CD14-positive monocyte (primary cell): ENCODE data around the gene BATF. TPM values are rescaled to one million over a fixed set of nuclear protein-coding genes. Genes with fewer than 3 reads are reported as not detected.

Source experiments
- DNase-seq, 3 donors: peaks; one replicate each; pipeline ENCODE4 v3.0.0-alpha.2; 2011 to 2022
- H2AFZ ChIP-seq: 2 replicates; pipeline ENCODE4 v1.6.0; 2012; ENCODE audit warnings: mild to moderate bottlenecking, low read depth, low read length, inconsistent platforms; ENCODE audit not compliant: insufficient read depth, poor library complexity, severe bottlenecking
- H3K27ac ChIP-seq, 2 donors: 1 replicate in 1 of 2; 2 replicates in 1 of 2; pipeline ENCODE4 v1.5.1; 2012 to 2013; ENCODE audit warnings: low read length in 2 of 2, control low read depth in 1 of 2, inconsistent platforms in 1 of 2, low read depth in 1 of 2, mild to moderate bottlenecking in 1 of 2
- H3K27me3 ChIP-seq, 2 donors: one replicate each; pipeline versions ENCODE4 v1.6.0 to v1.6.1; 2011 to 2013; ENCODE audit warnings: low read length in 2 of 2; ENCODE audit not compliant: control insufficient read depth in 2 of 2, insufficient read depth in 2 of 2
- H3K36me3 ChIP-seq, 2 donors: replicated peaks in 1 of 2; 1 replicate in 1 of 2; 2 replicates in 1 of 2; pipeline versions ENCODE4 v1.5.1 to v1.6.1; 2012 to 2013; ENCODE audit warnings: low read length in 2 of 2, control low read depth in 1 of 2, inconsistent platforms in 1 of 2, mild to moderate bottlenecking in 1 of 2; ENCODE audit not compliant: insufficient read depth in 2 of 2, control insufficient read depth in 1 of 2
- H3K4me1 ChIP-seq, 2 donors: 1 replicate in 1 of 2; 2 replicates in 1 of 2; pipeline versions ENCODE4 v1.5.1 to v1.6.1; 2012 to 2013; ENCODE audit warnings: low read length in 2 of 2, control low read depth in 1 of 2, inconsistent platforms in 1 of 2, mild to moderate bottlenecking in 1 of 2, moderate library complexity in 1 of 2; ENCODE audit not compliant: insufficient read depth in 2 of 2, control insufficient read depth in 1 of 2
- H3K4me2 ChIP-seq: replicated peaks from 2 replicates; pipeline ENCODE3; 2012; ENCODE audit warnings: low read length, moderate library complexity, mild to moderate bottlenecking; ENCODE audit not compliant: poor library complexity, severe bottlenecking; ENCODE audit errors: extremely low read depth
- H3K4me3 ChIP-seq, 3 experiments: fragments of 200-600 bp in 1 of 3; sonication (generic) in 1 of 3; replicated peaks in 1 of 3; 1 replicate in 2 of 3; 2 replicates in 1 of 3; pipeline ENCODE4 v1.5.1; 2011 to 2013; ENCODE audit warnings: low read length in 3 of 3, mild to moderate bottlenecking in 3 of 3, control low read depth in 2 of 3, low read depth in 2 of 3, inconsistent platforms in 1 of 3, moderate library complexity in 1 of 3
- H3K79me2 ChIP-seq: 2 replicates; pipeline ENCODE4 v1.6.0; 2012; ENCODE audit warnings: mild to moderate bottlenecking, control low read depth, inconsistent platforms, low read length, moderate library complexity; ENCODE audit not compliant: insufficient read depth
- H3K9ac ChIP-seq: 2 replicates; pipeline ENCODE4 v1.6.0; 2017; ENCODE audit warnings: low read length, mild to moderate bottlenecking; ENCODE audit not compliant: insufficient read depth, poor library complexity, severe bottlenecking
- H3K9me3 ChIP-seq, 2 donors: replicated peaks in 1 of 2; 1 replicate in 1 of 2; 2 replicates in 1 of 2; pipeline versions ENCODE4 v1.5.1 to v1.6.1; 2012 to 2013; ENCODE audit warnings: low read length in 2 of 2, control low read depth in 1 of 2; ENCODE audit not compliant: control insufficient read depth in 1 of 2, insufficient read depth in 1 of 2
- H4K20me1 ChIP-seq: 2 replicates; pipeline ENCODE4 v1.6.0; 2012; ENCODE audit warnings: mild to moderate bottlenecking, low read length, control low read depth, moderate library complexity; ENCODE audit not compliant: insufficient read depth
- H3K27ac Mint-ChIP-seq, 7 donors: one replicate each; pipeline ENCODE4 v1.8.0; 2020; ENCODE audit warnings: mild to moderate bottlenecking in 7 of 7, mixed read lengths in 7 of 7, moderate library complexity in 6 of 7, inconsistent platforms in 2 of 7
- H3K27me3 Mint-ChIP-seq, 3 donors: one replicate each; pipeline ENCODE4 v1.8.0; 2021 to 2022; ENCODE audit warnings: low read depth in 3 of 3, mild to moderate bottlenecking in 3 of 3, mixed read lengths in 3 of 3, moderate library complexity in 3 of 3, inconsistent platforms in 1 of 3
- H3K36me3 Mint-ChIP-seq, 2 donors: one replicate each; pipeline ENCODE4 v1.8.0; 2020; ENCODE audit warnings: mixed read lengths in 2 of 2, inconsistent platforms in 1 of 2, mild to moderate bottlenecking in 1 of 2
- H3K4me1 Mint-ChIP-seq: one replicate; pipeline ENCODE4 v1.8.0; 2020; ENCODE audit warnings: mild to moderate bottlenecking, mixed read lengths
- H3K4me3 Mint-ChIP-seq, 2 donors: one replicate each; pipeline ENCODE4 v1.8.0; 2020; ENCODE audit warnings: mild to moderate bottlenecking in 2 of 2, mixed read lengths in 2 of 2, moderate library complexity in 1 of 2
- H3K9me3 Mint-ChIP-seq, 7 donors: one replicate each; pipeline ENCODE4 v1.8.0; 2020 to 2022; ENCODE audit warnings: mixed read lengths in 7 of 7, mild to moderate bottlenecking in 6 of 7, moderate library complexity in 6 of 7, inconsistent platforms in 2 of 7
- WGBS: methylation state at CpG from one replicate; pipeline ENCODE4 v1.1.5; 2013; ENCODE audit warnings: missing lambda C conversion rate; ENCODE audit not compliant: insufficient coverage; 5-methylcytosine and 5-hydroxymethylcytosine counted together
- intact Hi-C, 2 donors: fragments of 100-400 bp; cut with micrococcal nuclease; formaldehyde crosslinking; loops; one replicate each; pipeline versions ENCODE4 v1.15.0 to v1.15.1; 2023
- polyA plus RNA-seq, 3 donors: library from polyadenylated mRNA; depleted of rRNA in 1 of 3; unstranded in 2 of 3; stranded (reverse) in 1 of 3; fragments of 300-500 nt in 2 of 3; fragments of >200 nt in 1 of 3; fragmentation: Illumina TruSeq in 2 of 3; gene quantifications; 1 replicate in 2 of 3; 2 replicates in 1 of 3; pipeline ENCODE4 v1.2.3, GENCODE V29; 2012 to 2021
- TF ChIP-seq, protein P1 (sequence below): fragments of 200-600 bp; IDR thresholded peaks from one replicate; pipeline ENCODE4 v1.8.0; 2022; ENCODE audit warnings: antibody characterized with exemption, mild to moderate bottlenecking

BATF gene
- polyA plus RNA-seq, 3 donors = 12.6 to 25.8 (median 20.9) TPM

DNA sequence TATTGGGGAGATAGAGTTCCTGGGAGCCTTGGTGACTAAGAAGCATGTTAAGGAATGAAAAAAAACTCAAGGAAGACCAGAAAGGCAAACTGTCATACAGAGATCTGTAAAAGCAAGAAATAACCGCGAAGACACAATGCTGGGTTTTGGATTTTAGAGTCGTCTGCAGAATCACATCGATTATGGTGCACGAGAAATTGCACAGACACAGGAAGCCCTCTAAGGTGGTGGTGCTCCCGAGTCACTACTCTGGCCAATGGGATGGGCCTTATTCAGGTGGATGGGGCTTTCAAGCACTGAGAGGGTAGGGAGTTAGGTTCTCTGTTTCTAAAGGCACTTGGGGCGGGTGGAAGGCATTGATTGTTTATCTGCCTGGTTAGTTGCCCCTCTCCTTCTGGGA, 45.9 kb downstream of the BATF start:
- intact Hi-C loops = no loop called here
- Mint-ChIP-seq H3K27me3 (peaks cover 3 to 8% (median 4%) of the 10 kb centered on the region in 3 donors), H3K36me3 (no peaks in the 10 kb centered on the region), H3K4me3 (no peak overlapping the region), H3K4me1 (peaks cover 29% of the 10 kb centered on the region), H3K9me3 (peaks cover 0 to 1% (median 0%) of the 10 kb centered on the region in 7 donors), H3K27ac (peak overlapping the region in 1 of 7 donors; percentile 23)
- Histone ChIP-seq H3K27me3 (no peaks in the 10 kb centered on the region), H3K9me3 (no peaks in the 10 kb centered on the region), H3K27ac (no peak overlapping the region), H3K4me2 (no peak overlapping the region), H3K4me1 (peaks cover 21% of the 10 kb centered on the region in 2 donors), H2AFZ (no peak overlapping the region), H3K9ac (no peak overlapping the region), H3K79me2 (no peaks in the 10 kb centered on the region), H3K4me3 (no peak overlapping the region), H4K20me1 (no peaks in the 10 kb centered on the region), H3K36me3 (no peaks in the 10 kb centered on the region)
- TF ChIP-seq, protein P1, sequence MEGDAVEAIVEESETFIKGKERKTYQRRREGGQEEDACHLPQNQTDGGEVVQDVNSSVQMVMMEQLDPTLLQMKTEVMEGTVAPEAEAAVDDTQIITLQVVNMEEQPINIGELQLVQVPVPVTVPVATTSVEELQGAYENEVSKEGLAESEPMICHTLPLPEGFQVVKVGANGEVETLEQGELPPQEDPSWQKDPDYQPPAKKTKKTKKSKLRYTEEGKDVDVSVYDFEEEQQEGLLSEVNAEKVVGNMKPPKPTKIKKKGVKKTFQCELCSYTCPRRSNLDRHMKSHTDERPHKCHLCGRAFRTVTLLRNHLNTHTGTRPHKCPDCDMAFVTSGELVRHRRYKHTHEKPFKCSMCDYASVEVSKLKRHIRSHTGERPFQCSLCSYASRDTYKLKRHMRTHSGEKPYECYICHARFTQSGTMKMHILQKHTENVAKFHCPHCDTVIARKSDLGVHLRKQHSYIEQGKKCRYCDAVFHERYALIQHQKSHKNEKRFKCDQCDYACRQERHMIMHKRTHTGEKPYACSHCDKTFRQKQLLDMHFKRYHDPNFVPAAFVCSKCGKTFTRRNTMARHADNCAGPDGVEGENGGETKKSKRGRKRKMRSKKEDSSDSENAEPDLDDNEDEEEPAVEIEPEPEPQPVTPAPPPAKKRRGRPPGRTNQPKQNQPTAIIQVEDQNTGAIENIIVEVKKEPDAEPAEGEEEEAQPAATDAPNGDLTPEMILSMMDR = no peak
- no peak for DNase-seq
- WGBS = 98% methylated on average over 5 of the region's 7 CpGs

DNA sequence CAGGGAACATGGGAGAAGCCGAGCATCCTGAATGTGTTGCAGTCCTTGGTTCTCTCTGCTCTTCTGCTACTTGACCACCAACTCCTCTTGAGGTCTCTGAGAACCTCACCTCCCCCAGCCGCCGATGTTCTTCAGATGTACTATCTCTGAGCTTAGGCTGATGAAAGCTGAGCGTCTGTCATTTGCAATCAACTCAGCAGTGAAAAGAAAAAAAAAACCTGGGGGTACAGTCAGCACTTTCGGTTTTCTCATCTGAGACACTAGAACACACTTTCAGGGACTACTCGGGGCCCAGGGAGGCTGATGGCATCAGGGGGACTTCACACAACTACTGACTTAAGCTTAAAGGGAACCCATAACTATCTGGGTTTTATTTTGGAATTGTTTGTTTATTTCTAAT, 46.5 kb downstream of the BATF start:
- Histone ChIP-seq H3K9ac (no peak overlapping the region), H3K4me2 (no peak overlapping the region), H3K27ac (no peak overlapping the region), H3K4me1 (peaks cover 21% of the 10 kb centered on the region in 2 donors), H3K9me3 (no peaks in the 10 kb centered on the region), H3K27me3 (no peaks in the 10 kb centered on the region), H3K4me3 (no peak overlapping the region), H4K20me1 (no peaks in the 10 kb centered on the region), H3K79me2 (no peaks in the 10 kb centered on the region), H2AFZ (no peak overlapping the region), H3K36me3 (no peaks in the 10 kb centered on the region)
- Mint-ChIP-seq H3K27me3 (peaks cover 3 to 10% (median 4%) of the 10 kb centered on the region in 3 donors), H3K27ac (peak overlapping the region in 2 of 7 donors; percentile 23 to 30), H3K4me1 (peaks cover 29% of the 10 kb centered on the region), H3K36me3 (no peaks in the 10 kb centered on the region), H3K9me3 (peaks cover 0 to 1% (median 0%) of the 10 kb centered on the region in 7 donors), H3K4me3 (no peak overlapping the region)
- TF ChIP-seq, protein P1 = no peak
- intact Hi-C loops = no loop called here
- 100% methylated on average over 3 of the region's 6 CpGs for WGBS
- DNase-seq = no peak
